H1 (cell line): ENCODE results near the gene COL17A1. TPM values are rescaled to one million over a fixed set of nuclear protein-coding genes. Genes with fewer than 3 reads are reported as not detected.

ENCODE experiments used
- CTCF ChIA-PET: fragments of 300-600 bp; sonication (Branson Sonifier 250); formaldehyde crosslinking; loops from one replicate; lab custom pipeline; 2021; ENCODE audit not compliant: partially characterized antibody; lab: Charles Lee
- POLR2A ChIA-PET: fragments of 300-600 bp; sonication (Branson Sonifier 250); formaldehyde crosslinking; loops from one replicate; lab custom pipeline; 2021; ENCODE audit warnings: inconsistent platforms; ENCODE audit not compliant: partially characterized antibody; lab: Charles Lee
- DNase-seq, 2 experiments: peaks; one replicate each; pipeline versions ENCODE4 v3.0.0 to v3.0.0-alpha.2; 2010 to 2022; ENCODE audit warnings: low spot score in 2 of 2, low read depth in 1 of 2, mixed read lengths in 1 of 2
- FAIRE-seq: peaks from 2 replicates; lab custom pipeline; 2011; peaks lifted over from hg19 to GRCh38; lab: Jason Lieb, UNC
- H2AFZ ChIP-seq: 2 replicates; pipeline ENCODE4 v1.8.1; 2012; ENCODE audit warnings: low read length, inconsistent platforms
- H2AK5ac ChIP-seq: 2 replicates; pipeline ENCODE4 v1.6.1; 2013; ENCODE audit warnings: low read depth, low read length
- H2BK120ac ChIP-seq: replicated peaks from 2 replicates; pipeline ENCODE3; 2013; ENCODE audit warnings: low read depth, low read length, inconsistent platforms
- H2BK12ac ChIP-seq: 2 replicates; pipeline ENCODE4 v1.6.1; 2013; ENCODE audit warnings: low read depth, low read length
- H2BK15ac ChIP-seq: 2 replicates; pipeline ENCODE4 v1.6.1; 2013; ENCODE audit warnings: low read length
- H2BK20ac ChIP-seq: 2 replicates; pipeline ENCODE4 v1.6.1; 2013; ENCODE audit warnings: low read length
- H2BK5ac ChIP-seq: 2 replicates; pipeline ENCODE4 v1.6.1; 2013; ENCODE audit warnings: low read depth, low read length
- H3K14ac ChIP-seq: 2 replicates; pipeline ENCODE4 v1.6.1; 2013; ENCODE audit warnings: inconsistent platforms; ENCODE audit not compliant: insufficient read length
- H3K18ac ChIP-seq: 2 replicates; pipeline ENCODE4 v1.6.1; 2013; ENCODE audit warnings: low read length; ENCODE audit errors: extremely low read depth
- H3K23ac ChIP-seq: 2 replicates; pipeline ENCODE4 v1.6.1; 2013; ENCODE audit warnings: inconsistent platforms; ENCODE audit not compliant: insufficient read length
- H3K23me2 ChIP-seq: 2 replicates; pipeline ENCODE4 v1.6.1; 2013; ENCODE audit warnings: low read depth, low read length
- H3K27ac ChIP-seq: 2 replicates; pipeline ENCODE4 v1.6.1; 2011; ENCODE audit warnings: low read depth, low read length, inconsistent platforms
- H3K27me3 ChIP-seq, 4 experiments: replicated peaks in 1 of 4; 1 replicate in 1 of 4; 2 replicates in 3 of 4; pipeline versions ENCODE4 v1.6.1 to v1.8.1; 2011 to 2013; ENCODE audit warnings: low read length in 3 of 4, mild to moderate bottlenecking in 3 of 4, inconsistent platforms in 2 of 4, mixed read lengths in 2 of 4, moderate library complexity in 1 of 4; ENCODE audit not compliant: control insufficient read depth in 3 of 4, insufficient read depth in 3 of 4; ENCODE audit errors: extremely low read depth in 1 of 4
- H3K36me3 ChIP-seq, 4 experiments: 2 replicates each; pipeline versions ENCODE4 v1.6.1 to v1.8.1; 2011 to 2013; ENCODE audit warnings: mild to moderate bottlenecking in 4 of 4, low read length in 3 of 4, moderate library complexity in 2 of 4, control low read depth in 1 of 4, inconsistent platforms in 1 of 4; ENCODE audit not compliant: insufficient read depth in 4 of 4, control insufficient read depth in 2 of 4
- H3K4ac ChIP-seq: replicated peaks from 2 replicates; pipeline ENCODE3; 2013; ENCODE audit warnings: low read length, low read depth, mixed read lengths, inconsistent platforms; ENCODE audit not compliant: insufficient read length
- H3K4me1 ChIP-seq, 4 experiments: replicated peaks in 1 of 4; 1 replicate in 1 of 4; 2 replicates in 3 of 4; pipeline versions ENCODE4 v1.6.1 to v1.8.1; 2011 to 2013; ENCODE audit warnings: low read length in 3 of 4, inconsistent platforms in 2 of 4, mixed read lengths in 1 of 4; ENCODE audit not compliant: insufficient read depth in 4 of 4, control insufficient read depth in 3 of 4
- H3K4me2 ChIP-seq, 2 experiments: 2 replicates each; pipeline versions ENCODE4 v1.6.1 to v1.8.1; 2011 to 2013; ENCODE audit warnings: low read depth in 2 of 2, low read length in 2 of 2, control low read depth in 1 of 2, inconsistent platforms in 1 of 2, mild to moderate bottlenecking in 1 of 2; ENCODE audit not compliant: insufficient read depth in 1 of 2
- H3K4me3 ChIP-seq, 4 experiments: fragments of 200-600, 300-600 bp in 1 of 4; sonication (generic), shearing (Covaris generic), sonication (Bioruptor Twin) in 1 of 4; 2 replicates each; pipeline versions ENCODE4 v1.5.1 to v1.8.1; 2011 to 2016; ENCODE audit warnings: low read length in 4 of 4, low read depth in 3 of 4, control low read depth in 2 of 4, inconsistent platforms in 2 of 4, mild to moderate bottlenecking in 2 of 4, mixed read lengths in 1 of 4, moderate library complexity in 1 of 4; ENCODE audit not compliant: insufficient read depth in 2 of 4; ENCODE audit errors: extremely low read depth in 1 of 4
- H3K56ac ChIP-seq: replicated peaks from 2 replicates; pipeline ENCODE3; 2013; ENCODE audit warnings: low read depth, mild to moderate bottlenecking, mixed read lengths, low read length, inconsistent platforms; ENCODE audit not compliant: insufficient read length
- H3K79me1 ChIP-seq: 2 replicates; pipeline ENCODE4 v1.6.1; 2013; ENCODE audit warnings: low read depth, low read length, control low read depth
- H3K79me2 ChIP-seq, 2 experiments: 2 replicates each; pipeline versions ENCODE4 v1.6.1 to v1.8.1; 2012 to 2013; ENCODE audit warnings: low read length in 2 of 2, mild to moderate bottlenecking in 2 of 2, inconsistent platforms in 1 of 2; ENCODE audit not compliant: insufficient read depth in 2 of 2, control insufficient read depth in 1 of 2
- H3K9ac ChIP-seq, 4 experiments: replicated peaks in 1 of 4; 1 replicate in 1 of 4; 2 replicates in 3 of 4; pipeline versions ENCODE4 v1.6.1 to v1.8.1; 2011 to 2013; ENCODE audit warnings: low read depth in 3 of 4, low read length in 3 of 4, control low read depth in 2 of 4, mild to moderate bottlenecking in 2 of 4, moderate library complexity in 2 of 4, inconsistent platforms in 1 of 4; ENCODE audit errors: extremely low read depth in 1 of 4
- H3K9me3 ChIP-seq, 2 experiments: 2 replicates each; pipeline versions ENCODE4 v1.6.1 to v1.8.1; 2012 to 2013; ENCODE audit warnings: mild to moderate bottlenecking in 2 of 2, moderate library complexity in 2 of 2, control low read depth in 1 of 2, inconsistent platforms in 1 of 2, low read depth in 1 of 2, low read length in 1 of 2, mixed read lengths in 1 of 2; ENCODE audit not compliant: insufficient read depth in 2 of 2
- H4K20me1 ChIP-seq, 2 experiments: replicated peaks in 1 of 2; 2 replicates each; pipeline versions ENCODE3 to v1.8.1; 2011 to 2013; ENCODE audit warnings: inconsistent platforms in 2 of 2, low read length in 2 of 2, mild to moderate bottlenecking in 1 of 2; ENCODE audit not compliant: insufficient read depth in 2 of 2, control insufficient read depth in 1 of 2
- H4K5ac ChIP-seq: 2 replicates; pipeline ENCODE4 v1.6.1; 2013; ENCODE audit warnings: low read length, low read depth, mixed read lengths, inconsistent platforms; ENCODE audit not compliant: insufficient read length
- H4K8ac ChIP-seq: 2 replicates; pipeline ENCODE4 v1.8.0; 2013; ENCODE audit warnings: mild to moderate bottlenecking, moderate library complexity, low read length, inconsistent platforms; ENCODE audit not compliant: insufficient read depth; ENCODE audit errors: extremely low read depth
- H4K91ac ChIP-seq: replicated peaks from 2 replicates; pipeline ENCODE3; 2013; ENCODE audit warnings: low read length, mixed read lengths, inconsistent platforms; ENCODE audit not compliant: insufficient read length
- HDAC2 ChIP-seq, 2 experiments: fragments of 300-600 bp in 1 of 2; sonication (generic) in 1 of 2; IDR thresholded peaks; 2 replicates each; pipeline ENCODE4 v1.6.1; 2011 to 2012; ENCODE audit warnings: low read depth in 2 of 2, low read length in 2 of 2, mild to moderate bottlenecking in 2 of 2, moderate library complexity in 2 of 2, borderline replicate concordance in 1 of 2, inconsistent platforms in 1 of 2
- WGBS, 2 experiments: shearing (Covaris generic) in 1 of 2; methylation state at CpG; one replicate each; pipeline versions ENCODE4 v1.1.6 to v1.1.7; 2013 to 2015; ENCODE audit warnings: low lambda C conversion rate in 2 of 2, mixed read lengths in 2 of 2, inconsistent platforms in 1 of 2, low coverage in 1 of 2, missing lambda C conversion rate in 1 of 2; ENCODE audit not compliant: insufficient replicate concordance in 2 of 2, insufficient coverage in 1 of 2, insufficient read length in 1 of 2; ENCODE audit errors: extremely low coverage in 1 of 2, missing lambda C conversion rate in 1 of 2; 5-methylcytosine and 5-hydroxymethylcytosine counted together
- long read RNA-seq, 2 experiments: library from RNA in 1 of 2; library from capped mRNA in 1 of 2; stranded (forward); transcript quantifications; one replicate each; pipeline ENCODE4 v2.0.0, GENCODE V29; 2021; ENCODE audit warnings: inconsistent platforms in 1 of 2
- polyA minus RNA-seq, 3 experiments: library from RNA; depleted of rRNA, polyadenylated mRNA; stranded (reverse); fragments of >200 nt; gene quantifications; 1 replicate in 2 of 3; 2 replicates in 1 of 3; pipeline ENCODE4 v1.2.3, GENCODE V29; 2011
- polyA plus RNA-seq, 7 experiments: library from polyadenylated mRNA; depleted of rRNA in 3 of 7; stranded (reverse) in 5 of 7; unstranded in 2 of 7; fragments of >200 nt in 5 of 7; fragments of 200-250 nt in 2 of 7; gene quantifications; 1 replicate in 5 of 7; 2 replicates in 1 of 7; 4 replicates in 1 of 7; pipeline versions ENCODE4 v1.2.1 to v1.2.3, GENCODE V29; 2011 to 2013; ENCODE audit warnings: missing spikeins in 2 of 7, mixed read lengths in 2 of 7
- total RNA-seq: library from RNA; stranded (reverse); fragmentation: NEBNext Ultra II Directional; extraction: Animal tissue kit (Norgen Biotek cat#: 25700); gene quantifications from 2 replicates; pipeline ENCODE4 v1.2.1, GENCODE V29; 2021

Gene COL17A1
- 0.37 and 1.9 TPM in 2 replicates for total RNA-seq
- 0.35 and 0.52 TPM in 2 replicates for polyA plus RNA-seq (2011; rRNA removed)
- 0.45 TPM for polyA plus RNA-seq (2011; cell fraction: cytosol; rRNA removed)
- 0.78 TPM for polyA plus RNA-seq (2011; cell fraction: nucleus; rRNA removed)
- polyA plus RNA-seq (2012, experiment 1 of 2), result 0.93 to 1.3 TPM (median 1.1 TPM) in 4 replicates
- polyA plus RNA-seq (2012, experiment 2 of 2), result 1.0 TPM
- polyA plus RNA-seq (2013, experiment 1 of 2), result 1.3 TPM
- 1.6 TPM for polyA plus RNA-seq (2013, experiment 2 of 2)
- 0.27 and 0.28 TPM in 2 replicates for polyA minus RNA-seq (2011; rRNA and poly(A)+ RNA removed)
- polyA minus RNA-seq (2011; cell fraction: cytosol; rRNA and poly(A)+ RNA removed), result not detected
- 0.10 TPM for polyA minus RNA-seq (2011; cell fraction: nucleus; rRNA and poly(A)+ RNA removed)
- long read RNA-seq, experiment 1, partial matches to known transcripts, result 1 of 1 reads
- long read RNA-seq, experiment 1, other reads (novel, unspliced or antisense), result 0 of 1 reads
- long read RNA-seq, experiment 2, partial matches to known transcripts, result 1 of 1 reads
- long read RNA-seq, experiment 2, other reads (novel, unspliced or antisense), result 0 of 1 reads

GRCh38 chr10:104085801-104086400, at the start of gene COL17A1:
COL17A1 (minus strand) TSS chr10:104085880; CDS start chr10:104080673, 5,207 bp downstream.
- no peaks in the 10 kb centered on the region for H3K36me3 ChIP-seq
- FAIRE-seq (no peak), DNase-seq (no peak)
- H3K4me3 ChIP-seq, result no peak within 1 kb of the TSS
- H2BK15ac ChIP-seq, result 0 out of 2 replicates have a peak within 1 kb of the TSS, but pooled peaks have one; percentile 76
- H2AFZ ChIP-seq, result peak within 1 kb of the TSS; percentile 16; the same call in 1 of the 2 replicates
- H3K27me3 ChIP-seq, result no peaks in the 10 kb centered on the region
- no peaks in the 10 kb centered on the region for H3K79me1 ChIP-seq
- 82% methylated on average over 3 of the region's 3 CpGs; no CpG with 5 or more reads in 1 of the 2 experiments for WGBS, 2 experiments
- H4K8ac ChIP-seq, result no peak within 1 kb of the TSS
- ChIA-PET CTCF (interaction anchor here (0.6 kb wide), 1 partner anchor 8 kb away, joined by 4 read pairs; no protein-coding TSS in a partner anchor), POLR2A (no interaction called here)
- H2BK5ac ChIP-seq, result no peak within 1 kb of the TSS; the same call in 1 of the 2 replicates
- no peak within 1 kb of the TSS for H4K91ac ChIP-seq
- H3K14ac ChIP-seq, result no peak within 1 kb of the TSS
- peaks cover 0 to 6% (median 1%) of the 10 kb centered on the region in 4 experiments; a peak in 4 of 7 replicates for H3K4me1 ChIP-seq
- H4K20me1 ChIP-seq, result no peaks in the 10 kb centered on the region
- H2BK20ac ChIP-seq, result 0 out of 2 replicates have a peak within 1 kb of the TSS, but pooled peaks have one; percentile 9
- H3K27ac ChIP-seq, result no peak within 1 kb of the TSS
- no peak within 1 kb of the TSS for H3K9ac ChIP-seq
- no peak within 1 kb of the TSS for H3K4ac ChIP-seq
- H3K23me2 ChIP-seq, result no peaks in the 10 kb centered on the region
- no peak within 1 kb of the TSS for H3K56ac ChIP-seq
- H3K23ac ChIP-seq, result no peak within 1 kb of the TSS
- H3K79me2 ChIP-seq, result no peaks in the 10 kb centered on the region
- no peak within 1 kb of the TSS for H3K18ac ChIP-seq
- no peak within 1 kb of the TSS for H4K5ac ChIP-seq
- no peak within 1 kb of the TSS for H3K4me2 ChIP-seq
- peak within 1 kb of the TSS; percentile 83 for H2BK12ac ChIP-seq
- H2AK5ac ChIP-seq, result no peak within 1 kb of the TSS
- no peaks in the 10 kb centered on the region for H3K9me3 ChIP-seq
- H2BK120ac ChIP-seq, result no peak within 1 kb of the TSS
- no peak for TF ChIP-seq HDAC2 (IDR thresholded peaks at IDR 0.05; ENCODE audit: borderline replicate concordance in 1 of 2, low read depth in 2 of 2, low read length in 2 of 2)
